Ramos (cell line): ENCODE results near the gene GNAT1.

Experiments
- in situ Hi-C: fragments of 300-500 bp; cut with MboI; formaldehyde crosslinking; loops from one replicate; pipeline ENCODE4 v1.14.3; 2022; ENCODE audit warnings: low sequenced_read_pairs; ENCODE audit not compliant: unreplicated experiment

GNAT1 gene

DNA sequence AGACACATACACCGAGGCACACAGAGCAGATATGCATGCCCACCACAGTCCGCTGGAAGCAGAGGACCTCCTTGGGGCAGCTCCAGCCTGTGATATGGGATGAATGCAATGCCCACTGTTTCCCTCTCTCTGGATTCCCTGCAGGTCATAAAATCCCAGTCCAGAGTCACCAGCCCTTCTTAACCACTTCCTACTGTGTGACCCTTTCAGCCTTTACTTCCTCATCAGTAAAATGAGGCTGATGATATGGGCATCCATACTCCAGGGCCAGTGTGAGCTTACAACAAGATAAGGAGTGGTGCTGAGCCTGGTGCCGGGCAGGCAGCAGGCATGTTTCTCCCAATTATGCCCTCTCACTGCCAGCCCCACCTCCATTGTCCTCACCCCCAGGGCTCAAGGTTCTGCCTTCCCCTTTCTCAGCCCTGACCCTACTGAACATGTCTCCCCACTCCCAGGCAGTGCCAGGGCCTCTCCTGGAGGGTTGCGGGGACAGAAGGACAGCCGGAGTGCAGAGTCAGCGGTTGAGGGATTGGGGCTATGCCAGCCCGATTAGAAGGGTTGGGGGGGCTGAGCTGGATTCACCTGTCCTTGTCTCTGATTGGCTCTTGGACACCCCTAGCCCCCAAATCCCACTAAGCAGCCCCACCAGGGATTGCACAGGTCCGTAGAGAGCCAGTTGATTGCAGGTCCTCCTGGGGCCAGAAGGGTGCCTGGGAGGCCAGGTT is at the start of gene GNAT1:
Gene GNAT1, plus strand, starts transcription at position 675 of the 725 bp plus-strand sequence. CDS start 116 bp downstream, outside the sequence.
- in situ Hi-C loops = loop anchor here (5.0 kb wide), 1 partner anchor 81 kb away; no protein-coding TSS in a partner anchor

DNA sequence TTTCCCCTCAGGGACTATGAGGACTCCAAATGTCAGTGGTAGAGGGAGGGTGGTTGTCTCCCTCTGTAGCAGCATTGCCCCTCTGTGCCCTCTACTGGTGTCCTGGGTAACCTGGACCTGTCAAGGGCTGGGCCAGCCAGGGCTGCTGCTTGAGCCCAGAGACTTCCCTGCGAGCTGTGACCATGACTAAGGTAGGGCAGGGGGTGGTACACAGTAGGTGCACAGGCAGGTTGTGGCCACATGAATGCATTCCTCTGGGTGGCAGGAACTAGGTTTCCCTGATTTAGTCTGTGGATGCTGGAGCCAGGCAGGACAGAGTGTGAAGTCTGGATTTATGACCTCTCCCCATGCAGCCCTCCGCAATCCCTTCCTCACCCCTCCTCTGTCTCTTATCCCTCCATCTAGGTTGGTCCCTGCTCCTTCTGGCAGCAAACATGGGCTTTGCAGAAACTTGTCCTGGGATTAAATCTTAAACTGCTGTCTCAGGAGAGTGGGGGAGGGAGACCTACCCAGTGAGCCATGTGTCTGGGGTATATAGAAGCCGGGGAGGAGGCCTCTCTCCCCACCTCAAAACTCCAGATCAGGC is 45.0 kb upstream of the GNAT1 start:
- in situ Hi-C loops = no loop called here

DNA sequence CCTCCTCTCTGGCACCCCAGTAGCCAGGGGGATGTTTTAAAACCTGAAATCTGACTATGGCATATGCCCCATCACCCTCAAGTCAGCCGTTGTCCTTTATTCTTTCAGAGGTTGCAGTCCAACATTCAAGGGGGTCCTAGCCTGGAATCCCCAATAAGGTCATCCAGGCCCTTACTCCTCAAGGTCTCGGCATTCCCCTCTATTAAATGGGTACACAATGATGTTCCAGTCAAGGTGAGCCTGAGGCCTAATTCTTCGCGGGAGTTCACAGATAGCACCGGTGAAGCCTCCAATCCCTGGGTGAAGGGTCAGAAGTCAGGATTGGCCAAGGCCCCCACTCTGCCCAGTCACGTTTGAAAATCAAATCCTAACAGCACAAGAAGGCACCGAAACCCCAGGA is 44.4 kb upstream of the GNAT1 start:
- in situ Hi-C loops = no loop called here

DNA sequence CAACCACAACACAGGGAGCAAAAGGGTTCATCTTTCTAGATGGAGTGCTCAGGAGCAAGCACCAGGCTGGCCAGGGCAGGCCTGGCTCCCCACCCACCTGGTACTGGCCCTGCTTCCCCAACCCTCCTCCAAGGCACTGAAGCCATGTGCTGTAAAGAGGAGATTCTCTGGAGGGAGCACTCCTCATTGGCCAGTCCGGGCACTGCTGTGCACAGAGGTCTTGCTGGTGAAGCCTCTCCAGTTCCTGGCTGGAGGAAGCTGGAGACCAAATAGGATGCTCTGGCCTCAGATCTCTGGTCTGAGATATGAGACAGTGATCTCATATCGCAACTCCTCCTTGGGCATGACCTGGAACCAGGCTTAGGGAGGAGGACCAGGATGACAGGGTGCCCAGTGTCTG is 44.0 kb upstream of the GNAT1 start:
- in situ Hi-C loops = no loop called here

DNA sequence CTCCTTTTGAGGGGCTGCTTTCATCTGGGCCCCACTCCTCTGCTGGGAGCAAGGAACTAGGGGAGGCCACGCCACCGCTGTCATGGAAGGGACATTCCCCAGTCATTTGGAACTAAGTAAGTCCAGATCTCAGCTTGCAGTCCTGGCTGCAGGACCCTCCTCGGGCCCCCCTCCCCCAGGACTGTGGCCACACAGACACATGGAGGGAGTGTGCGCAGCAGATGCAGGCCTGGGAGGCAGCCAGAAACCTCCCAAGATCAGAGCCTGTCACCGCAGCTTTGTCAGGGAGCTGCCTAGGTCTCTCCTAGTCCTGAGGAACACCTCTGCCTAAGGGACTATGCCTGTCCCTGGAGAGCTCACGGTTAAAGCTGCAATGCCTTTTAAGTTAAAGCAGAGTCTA is 43.5 kb upstream of the GNAT1 start:
- in situ Hi-C loops = no loop called here

DNA sequence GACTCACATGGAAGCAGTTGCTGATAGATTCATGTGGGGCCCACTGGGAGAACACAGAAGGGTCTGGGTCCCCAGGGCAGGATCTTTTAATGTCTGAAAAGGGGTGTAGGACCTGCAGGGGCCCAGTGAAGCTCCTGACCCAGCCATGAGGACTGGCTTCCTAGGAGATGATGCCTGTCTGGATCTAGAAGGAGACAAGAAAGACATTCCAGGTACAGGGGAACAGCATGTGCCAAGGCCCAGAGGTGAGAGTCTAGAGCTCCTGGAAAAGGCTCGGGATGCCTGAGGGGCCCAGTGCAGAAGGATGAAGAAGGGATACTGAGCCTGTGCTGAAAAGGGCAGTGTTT is 41.0 kb upstream of the GNAT1 start:
- in situ Hi-C loops = no loop called here

DNA sequence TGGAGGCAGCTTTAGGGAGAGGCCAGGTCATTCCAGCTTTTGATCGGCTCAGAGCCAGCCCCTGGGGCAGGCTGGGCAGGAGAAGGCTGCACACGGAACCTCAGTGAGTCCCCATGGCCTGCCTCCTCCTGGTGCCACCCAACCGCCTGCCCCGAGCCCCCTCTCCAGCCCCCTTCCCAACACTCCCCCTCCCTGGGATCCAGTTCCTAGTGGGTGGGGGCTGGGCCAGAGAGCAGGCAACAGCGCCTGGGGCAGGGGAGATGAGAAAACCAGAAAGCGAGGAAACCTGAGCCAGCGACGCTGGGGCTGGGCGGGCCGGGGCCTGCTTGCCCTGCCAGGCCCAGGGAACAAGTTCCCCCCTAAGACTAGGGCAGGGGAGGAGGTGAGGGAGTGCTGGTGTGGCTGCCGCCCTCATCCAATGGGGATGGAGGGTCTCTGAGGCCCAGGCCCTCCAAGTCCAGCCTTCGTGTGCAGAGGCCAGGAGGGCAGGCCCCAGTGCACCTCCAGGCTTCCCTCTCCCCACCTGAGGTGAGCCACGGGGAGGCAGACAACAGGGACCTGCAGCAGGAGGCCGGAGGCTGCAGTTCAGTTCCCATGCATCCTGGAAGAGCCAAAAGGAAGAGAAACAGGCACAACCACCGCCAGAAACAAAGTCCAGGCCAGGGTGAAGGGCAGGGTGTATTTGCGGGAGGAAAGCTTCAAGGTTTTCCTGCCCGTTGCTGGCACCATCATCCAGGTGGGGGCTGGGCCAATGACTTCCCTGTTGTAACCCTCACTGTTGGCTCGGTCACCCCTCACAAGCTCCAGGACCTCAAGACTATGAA is 40.3 kb upstream of the GNAT1 start:
- in situ Hi-C loops = no loop called here

DNA sequence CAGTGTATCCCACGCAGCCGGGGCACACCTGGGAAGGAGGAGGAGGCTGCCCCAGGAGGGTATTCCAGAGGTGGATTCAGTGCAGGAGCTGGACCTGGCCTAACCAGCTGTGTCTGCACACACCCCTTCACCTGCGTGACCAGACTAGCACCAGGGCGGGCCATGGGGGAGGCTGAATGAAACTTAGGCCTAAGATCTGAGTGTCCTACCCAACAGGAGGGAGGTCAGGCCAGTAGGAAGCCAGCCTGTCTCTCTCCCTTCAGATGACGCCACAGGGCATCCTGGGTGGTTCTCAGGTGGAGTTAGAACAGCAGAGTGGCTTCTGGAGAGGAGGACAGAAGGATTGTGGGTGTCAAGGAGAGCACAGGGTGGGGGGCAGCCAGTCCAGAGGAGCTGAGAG is 39.7 kb upstream of the GNAT1 start:
- in situ Hi-C loops = no loop called here

DNA sequence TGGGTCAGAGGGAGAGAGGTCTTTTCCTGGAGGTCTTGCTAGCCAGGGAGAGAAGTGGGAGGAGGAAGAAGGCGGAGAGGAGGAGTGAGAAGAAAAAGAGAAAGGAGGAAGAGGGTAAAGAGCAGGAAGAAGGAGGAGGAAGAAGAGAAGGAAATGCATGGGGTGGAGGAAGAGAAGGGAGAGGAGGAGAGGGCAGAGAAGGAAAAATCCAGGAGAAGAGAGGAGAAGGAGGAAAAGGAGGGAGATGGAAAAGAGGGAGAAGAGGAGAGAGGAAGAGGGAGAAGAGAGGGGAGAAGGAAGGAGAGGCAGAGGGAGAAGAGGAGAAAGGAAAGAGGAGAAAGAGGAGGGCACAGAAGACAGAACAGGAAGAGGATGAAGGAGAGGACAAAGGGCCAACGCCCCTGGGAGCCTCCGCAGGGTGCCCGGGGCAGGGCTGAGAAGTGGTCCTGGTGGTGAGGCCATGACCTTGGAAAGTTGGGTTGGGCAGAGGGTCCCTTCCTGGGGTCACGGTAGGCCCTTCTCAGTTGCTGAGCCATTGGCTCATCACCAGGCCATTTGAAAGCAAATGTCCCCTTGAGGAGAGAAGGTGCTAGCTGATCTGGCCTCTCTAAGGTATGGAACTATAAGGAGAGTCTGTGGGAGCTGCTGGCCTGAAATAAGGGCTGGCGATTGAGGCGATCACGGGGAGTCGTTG is 37.5 kb upstream of the GNAT1 start:
- in situ Hi-C loops = no loop called here

DNA sequence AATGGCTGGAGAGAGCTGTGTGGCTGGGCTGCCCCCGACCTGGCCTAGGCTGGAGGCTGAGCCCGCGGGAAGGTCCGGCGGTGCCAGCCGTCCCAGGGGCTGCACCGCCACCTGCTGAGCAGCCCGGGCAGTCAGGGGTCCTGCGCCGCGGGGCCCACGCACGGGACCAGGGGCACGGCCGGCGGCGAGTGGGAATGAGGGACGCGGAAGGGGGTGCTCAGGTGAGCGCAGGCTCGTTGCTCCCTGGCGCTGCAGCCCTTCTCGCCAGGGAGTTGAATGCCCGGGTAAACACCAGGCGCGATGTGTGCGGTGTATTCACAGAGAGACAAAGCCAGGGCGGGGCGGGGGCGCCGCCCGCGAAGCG is 37.0 kb upstream of the GNAT1 start:
- in situ Hi-C loops = no loop called here

DNA sequence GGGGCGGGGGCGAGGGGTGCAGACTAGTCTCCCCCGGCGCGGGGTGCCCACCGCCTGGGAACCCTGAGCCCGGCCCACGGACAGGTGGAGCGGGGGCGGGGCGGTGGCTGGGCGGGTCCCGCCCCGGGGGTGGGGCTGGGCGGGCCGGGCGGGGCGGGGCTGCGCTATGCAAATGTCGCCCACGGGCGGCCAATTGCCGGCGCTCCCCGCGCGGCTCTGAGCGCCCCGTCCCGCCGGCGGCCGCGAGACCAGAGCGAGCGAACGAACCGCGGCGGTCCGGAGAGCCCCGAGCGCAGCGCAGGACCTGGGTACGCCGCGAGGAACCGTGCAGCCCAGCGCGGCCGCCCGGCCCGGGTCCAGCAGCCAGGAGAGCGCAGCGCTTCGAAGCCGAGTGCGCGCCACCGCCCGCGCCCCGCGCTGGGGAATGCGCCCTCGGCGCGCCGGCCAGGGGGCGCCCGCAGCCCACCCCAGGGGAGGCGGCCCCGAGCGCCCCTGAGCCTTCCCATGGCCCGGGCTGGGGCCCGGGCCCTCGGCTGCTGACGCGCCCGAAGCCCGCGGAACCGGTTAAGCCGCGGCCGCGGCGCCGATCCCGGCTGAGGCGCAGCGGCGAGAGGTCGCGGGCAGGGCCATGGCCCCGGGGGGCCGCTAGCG is 36.4 kb upstream of the GNAT1 start, which contains the start of gene SEMA3F:
Gene SEMA3F, plus strand, starts transcription at position 485 of the 651 bp plus-strand sequence. CDS start 4,299 bp downstream, outside the sequence.
- in situ Hi-C loops = no loop called here

DNA sequence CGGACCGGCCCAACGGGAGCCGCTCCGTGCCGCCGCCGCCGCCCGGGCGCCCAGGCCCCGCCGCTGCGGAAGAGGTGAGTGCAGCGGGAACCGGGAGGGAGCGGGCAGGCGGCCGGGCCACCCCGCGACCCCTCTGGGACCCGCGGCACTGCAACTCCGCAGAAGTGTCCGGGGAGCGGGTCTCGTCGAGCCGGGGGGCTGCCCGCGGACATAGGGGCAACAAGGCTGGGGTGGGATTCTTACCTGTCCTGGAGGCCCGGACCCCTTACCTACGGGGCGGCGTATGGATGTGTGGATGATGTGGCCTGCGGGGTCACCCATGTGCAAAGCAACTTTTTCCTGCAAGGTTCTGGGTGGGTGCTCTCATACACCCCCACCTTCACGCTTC is 35.9 kb upstream of the GNAT1 start:
- in situ Hi-C loops = no loop called here

DNA sequence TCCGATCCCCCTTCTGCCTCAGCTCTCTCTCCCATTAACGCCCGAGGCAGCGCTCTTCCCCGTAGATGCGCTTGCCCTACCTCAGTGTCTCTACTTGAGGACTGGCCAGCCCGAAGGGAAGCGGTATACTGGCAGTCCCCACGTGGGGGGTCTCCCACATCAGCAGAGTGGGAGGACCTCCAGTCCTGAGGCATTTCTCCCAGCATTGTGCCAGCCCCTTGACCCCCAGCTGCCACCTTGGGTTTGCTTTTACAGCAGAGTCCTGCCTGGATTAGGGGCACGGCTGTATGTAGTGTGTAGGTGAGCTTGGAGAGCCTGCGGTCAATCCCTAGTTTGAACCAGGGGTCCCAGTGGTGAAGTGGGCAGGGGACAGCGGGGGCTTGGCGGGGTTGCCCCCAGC is 35.5 kb upstream of the GNAT1 start:
- in situ Hi-C loops = no loop called here

DNA sequence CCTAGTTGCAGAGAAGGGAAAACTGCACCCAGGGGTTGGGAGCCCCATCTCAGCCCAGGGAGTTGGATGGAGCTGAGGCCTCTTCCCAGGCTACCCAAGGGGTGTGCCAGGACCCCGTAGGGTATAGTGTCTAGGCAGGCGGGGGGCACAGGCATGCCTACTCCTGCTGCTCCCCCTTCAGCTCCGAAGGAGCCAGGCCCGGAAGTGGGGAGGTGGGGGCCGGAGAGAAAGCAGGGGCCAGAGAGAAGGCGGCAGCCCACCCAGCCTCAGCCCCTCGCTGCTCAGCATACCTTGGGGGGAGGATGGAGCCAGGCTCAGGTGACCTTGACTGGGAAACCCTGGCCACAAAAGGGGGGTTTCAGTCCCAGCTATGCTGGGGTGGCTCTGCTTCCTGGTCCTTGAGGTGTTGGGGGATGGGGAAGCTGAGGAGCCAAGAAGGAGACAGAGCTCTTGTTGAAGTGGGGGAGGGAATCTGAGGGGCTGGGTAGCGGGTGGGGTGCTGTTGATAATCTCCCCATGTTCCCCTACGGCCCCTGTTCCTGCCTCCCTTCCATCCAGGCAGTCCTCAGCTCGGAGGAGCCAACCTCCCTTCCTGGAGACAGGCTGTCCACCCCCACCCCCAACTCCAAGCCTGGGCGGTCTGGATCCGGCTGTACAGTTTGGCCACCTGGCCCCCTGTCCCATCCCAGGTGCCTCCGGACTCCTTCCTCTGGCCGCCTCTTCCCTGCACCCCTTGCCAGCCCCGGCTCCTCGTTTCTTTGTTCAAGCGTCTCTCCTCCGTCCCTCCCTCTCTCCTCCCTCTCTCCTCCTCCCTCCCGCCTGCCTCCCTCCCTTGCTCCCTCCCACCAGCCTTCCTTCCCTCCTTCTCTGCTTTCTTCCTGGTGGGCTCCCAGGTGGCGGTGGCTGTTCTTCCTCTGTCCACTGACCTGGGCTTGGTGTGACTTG is 34.6 kb upstream of the GNAT1 start:
- in situ Hi-C loops = no loop called here

DNA sequence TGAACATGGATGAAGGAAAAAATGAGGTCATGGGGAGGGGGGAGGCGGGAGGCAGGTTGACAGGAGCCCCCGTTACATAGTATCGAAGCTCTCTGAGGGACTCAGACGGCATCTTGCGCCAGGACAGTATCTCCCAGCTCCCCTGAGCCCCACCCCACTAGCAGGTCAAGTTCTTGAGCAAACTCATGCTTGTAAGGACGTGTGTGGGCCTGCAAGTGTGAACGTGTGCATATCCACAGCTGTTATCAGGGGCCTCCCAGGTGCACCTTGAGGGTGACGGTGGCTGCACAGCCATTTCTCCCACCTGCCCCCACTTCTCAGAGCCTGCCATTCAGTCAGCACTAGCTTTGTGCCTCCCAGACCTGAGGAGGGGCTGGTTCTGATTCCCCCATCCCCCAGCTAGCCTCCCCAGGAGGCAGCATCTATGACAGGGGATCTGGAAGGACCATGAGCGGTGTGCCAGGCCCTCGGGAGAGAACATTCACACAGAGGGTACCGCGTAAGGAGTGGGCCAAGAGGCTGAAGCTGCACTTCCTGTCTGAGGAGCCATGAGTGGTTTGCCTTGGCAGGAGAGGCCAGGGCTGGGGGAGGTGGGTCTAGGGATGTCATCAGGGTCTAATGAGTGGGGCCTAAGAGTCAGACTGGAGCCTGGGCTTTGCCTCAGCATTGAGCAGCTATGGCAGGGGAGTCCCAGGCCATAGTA is 33.4 kb upstream of the GNAT1 start:
- in situ Hi-C loops = no loop called here

DNA sequence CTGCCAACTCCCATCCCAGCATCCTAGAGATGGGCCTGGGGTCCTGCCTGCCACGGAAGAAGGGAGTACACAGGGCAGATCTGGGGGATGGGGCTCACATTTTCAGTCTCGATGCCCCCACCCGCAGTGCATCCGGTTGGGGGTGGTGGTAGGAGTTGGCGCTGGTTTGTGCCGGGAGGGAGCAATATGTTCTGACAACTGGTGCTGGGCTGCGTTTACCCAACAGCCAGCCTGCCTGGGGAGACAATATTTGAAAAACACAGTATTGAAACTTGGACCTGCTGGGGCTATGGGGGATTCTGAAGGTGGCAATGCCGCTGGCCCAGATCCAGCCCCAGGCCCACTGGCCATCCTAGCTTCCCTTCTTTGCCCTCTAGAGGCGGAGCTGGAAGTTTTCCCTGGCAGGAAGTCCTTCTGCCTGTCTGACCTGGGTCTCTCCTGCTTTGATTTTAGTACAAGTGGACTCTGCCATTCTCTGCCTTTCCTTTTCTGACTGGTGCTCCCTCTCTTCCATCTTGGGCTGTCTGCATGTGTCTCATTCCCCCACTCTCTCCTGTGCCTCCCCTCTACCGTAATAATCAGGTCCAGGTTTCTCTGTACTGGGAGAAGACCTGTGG is 32.8 kb upstream of the GNAT1 start:
- in situ Hi-C loops = no loop called here

DNA sequence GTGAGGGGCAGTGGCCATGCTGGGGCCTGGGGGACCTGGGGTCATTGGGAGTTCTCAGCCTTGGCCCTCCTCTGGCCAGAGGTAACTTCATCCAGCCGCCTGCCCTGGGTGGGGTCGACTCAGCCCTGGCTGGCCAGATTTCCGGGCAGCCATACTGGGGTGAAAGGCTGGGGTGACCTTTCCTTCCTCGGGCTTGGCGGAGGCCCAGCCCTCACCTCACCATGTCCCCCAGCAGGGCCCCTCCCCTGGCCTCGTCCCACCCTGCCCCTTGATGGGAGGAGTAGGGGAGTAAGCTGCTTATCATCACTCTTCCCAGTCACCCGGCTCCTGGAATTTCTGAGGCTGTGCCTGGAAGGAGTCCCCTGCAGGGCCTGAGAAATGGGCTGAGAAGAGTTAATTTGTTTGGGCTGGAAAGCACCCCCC is 30.8 kb upstream of the GNAT1 start:
- in situ Hi-C loops = no loop called here

DNA sequence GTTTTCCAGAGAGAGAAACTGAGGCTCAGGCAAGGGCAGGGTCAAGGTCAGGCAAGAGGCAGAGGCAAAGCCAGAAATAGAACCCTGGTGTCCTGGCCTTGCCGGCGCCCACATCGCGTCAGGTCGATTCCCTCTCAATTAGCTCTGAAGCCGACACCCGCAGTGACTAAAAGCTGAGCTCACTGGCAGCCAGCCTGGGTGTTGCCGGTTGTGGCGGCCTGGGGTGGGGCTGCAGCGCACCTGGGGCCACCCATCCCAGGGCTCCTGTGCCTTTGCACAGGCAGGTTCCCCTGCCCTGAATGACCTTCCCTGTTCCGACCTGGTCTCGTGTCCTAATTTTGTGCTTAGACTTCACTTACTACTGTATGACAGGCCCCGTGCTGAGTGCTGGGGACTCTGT is 30.1 kb upstream of the GNAT1 start:
- in situ Hi-C loops = no loop called here
